HEK293 (cell line): ENCODE results near the gene TAS1R1.
A peak's percentile ranks its signal among the peaks of the same experiment; 100 is the strongest.

ENCODE experiments used
- BCL11A ChIP-seq: fragments of 450-650 bp; formaldehyde crosslinking; IDR thresholded peaks from 2 replicates; pipeline ENCODE4 v1.5.1; 2016; ENCODE audit warnings: low read depth, missing biosample characterization, missing genetic modification characterization
- BCL6B ChIP-seq: fragments of 450-650 bp; formaldehyde crosslinking; IDR thresholded peaks from 2 replicates; pipeline ENCODE4 v1.5.1; 2017; ENCODE audit warnings: missing biosample characterization, missing genetic modification characterization
- GFI1B ChIP-seq: fragments of 450-650 bp; formaldehyde crosslinking; IDR thresholded peaks from 2 replicates; pipeline ENCODE4 v1.5.1; 2016; ENCODE audit warnings: missing biosample characterization, missing genetic modification characterization
- KLF9 ChIP-seq: fragments of 450-650 bp; formaldehyde crosslinking; IDR thresholded peaks from 2 replicates; pipeline ENCODE4 v1.5.1; 2016; ENCODE audit warnings: missing biosample characterization, missing genetic modification characterization, low read depth
- MYNN ChIP-seq: fragments of 450-650 bp; formaldehyde crosslinking; IDR thresholded peaks from 2 replicates; pipeline ENCODE4 v1.5.1; 2016; ENCODE audit warnings: missing biosample characterization, missing genetic modification characterization, borderline replicate concordance
- TCF7L2 ChIP-seq: IDR thresholded peaks from 2 replicates; pipeline ENCODE4 v1.6.1; 2011; ENCODE audit warnings: low read depth, mild to moderate bottlenecking, inconsistent platforms, low read length, moderate library complexity, borderline replicate concordance
- ZBTB17 ChIP-seq: fragments of 450-650 bp; formaldehyde crosslinking; IDR thresholded peaks from 2 replicates; pipeline ENCODE4 v1.5.1; 2016; ENCODE audit warnings: missing biosample characterization, missing genetic modification characterization
- ZBTB20 ChIP-seq: fragments of 450-650 bp; formaldehyde crosslinking; IDR thresholded peaks from 2 replicates; pipeline ENCODE4 v1.5.1; 2016; ENCODE audit warnings: missing biosample characterization, missing genetic modification characterization
- ZBTB21 ChIP-seq: fragments of 450-650 bp; formaldehyde crosslinking; IDR thresholded peaks from 2 replicates; pipeline ENCODE4 v1.5.1; 2017; ENCODE audit warnings: missing biosample characterization, missing genetic modification characterization
- ZBTB8A ChIP-seq: fragments of 450-650 bp; formaldehyde crosslinking; IDR thresholded peaks from 2 replicates; pipeline ENCODE4 v1.5.1; 2016; ENCODE audit warnings: missing biosample characterization, missing genetic modification characterization
- ZNF112 ChIP-seq: fragments of 450-650 bp; formaldehyde crosslinking; IDR thresholded peaks from 2 replicates; pipeline ENCODE4 v1.5.0; 2017; ENCODE audit warnings: missing biosample characterization, missing genetic modification characterization
- ZNF184 ChIP-seq: fragments of 450-650 bp; IDR thresholded peaks from 2 replicates; pipeline ENCODE4 v1.5.1; 2018; ENCODE audit warnings: missing biosample characterization, mild to moderate bottlenecking, missing genetic modification characterization
- ZNF24 ChIP-seq: fragments of 450-650 bp; formaldehyde crosslinking; IDR thresholded peaks from 2 replicates; pipeline ENCODE4 v1.5.1; 2016; ENCODE audit warnings: missing biosample characterization, missing genetic modification characterization
- ZNF350 ChIP-seq: fragments of 450-650 bp; formaldehyde crosslinking; IDR thresholded peaks from 2 replicates; pipeline ENCODE4 v1.5.0; 2017; ENCODE audit warnings: missing biosample characterization, mild to moderate bottlenecking, missing genetic modification characterization
- ZNF426 ChIP-seq: fragments of 450-650 bp; formaldehyde crosslinking; IDR thresholded peaks from 2 replicates; pipeline ENCODE4 v1.5.1; 2017; ENCODE audit warnings: missing biosample characterization, missing genetic modification characterization, mild to moderate bottlenecking, inconsistent platforms, moderate library complexity
- ZNF449 ChIP-seq: fragments of 450-650 bp; formaldehyde crosslinking; IDR thresholded peaks from 2 replicates; pipeline ENCODE4 v1.5.1; 2017; ENCODE audit warnings: missing biosample characterization, mild to moderate bottlenecking, missing genetic modification characterization, moderate library complexity
- ZNF529 ChIP-seq: fragments of 450-650 bp; formaldehyde crosslinking; IDR thresholded peaks from 2 replicates; pipeline ENCODE4 v1.5.1; 2017; ENCODE audit warnings: missing genetic modification characterization, missing biosample characterization; ENCODE audit not compliant: insufficient replicate concordance
- ZNF530 ChIP-seq: fragments of 450-650 bp; formaldehyde crosslinking; IDR thresholded peaks from 2 replicates; pipeline ENCODE4 v1.5.1; 2016; ENCODE audit warnings: low read depth, missing biosample characterization, missing genetic modification characterization
- ZNF549 ChIP-seq: fragments of 450-650 bp; IDR thresholded peaks from 2 replicates; pipeline ENCODE4 v1.5.1; 2018; ENCODE audit warnings: missing biosample characterization, missing genetic modification characterization, mild to moderate bottlenecking, inconsistent platforms, moderate library complexity
- ZNF571 ChIP-seq: fragments of 450-650 bp; formaldehyde crosslinking; IDR thresholded peaks from 2 replicates; pipeline ENCODE4 v1.5.0; 2017; ENCODE audit warnings: missing biosample characterization, missing genetic modification characterization
- ZNF621 ChIP-seq: fragments of 450-650 bp; formaldehyde crosslinking; IDR thresholded peaks from 2 replicates; pipeline ENCODE4 v1.5.1; 2017; ENCODE audit warnings: missing biosample characterization, missing genetic modification characterization
- ZNF629 ChIP-seq: fragments of 450-650 bp; formaldehyde crosslinking; IDR thresholded peaks from 2 replicates; pipeline ENCODE4 v1.5.1; 2017; ENCODE audit warnings: missing biosample characterization, missing genetic modification characterization
- ZNF645 ChIP-seq: fragments of 450-650 bp; formaldehyde crosslinking; IDR thresholded peaks from 2 replicates; pipeline ENCODE4; 2016; ENCODE audit warnings: missing biosample characterization, missing genetic modification characterization
- ZNF768 ChIP-seq: fragments of 450-650 bp; formaldehyde crosslinking; IDR thresholded peaks from 2 replicates; pipeline ENCODE4 v1.5.1; 2018; ENCODE audit warnings: missing biosample characterization, mild to moderate bottlenecking, missing genetic modification characterization
- ZSCAN16 ChIP-seq: fragments of 450-650 bp; formaldehyde crosslinking; IDR thresholded peaks from 2 replicates; pipeline ENCODE4 v1.5.1; 2016; ENCODE audit warnings: missing biosample characterization, missing genetic modification characterization
- ZSCAN30 ChIP-seq: fragments of 450-650 bp; IDR thresholded peaks from 2 replicates; pipeline ENCODE4 v1.5.1; 2018; ENCODE audit warnings: missing biosample characterization, mild to moderate bottlenecking, missing genetic modification characterization, moderate library complexity
- TF ChIP-seq, protein P1 (sequence below): fragments of 450-650 bp; formaldehyde crosslinking; IDR thresholded peaks from 2 replicates; pipeline ENCODE4 v1.5.1; 2017; ENCODE audit warnings: missing biosample characterization, missing genetic modification characterization
- TF ChIP-seq, protein P2 (sequence below): fragments of 450-650 bp; formaldehyde crosslinking; IDR thresholded peaks from 2 replicates; pipeline ENCODE4 v1.5.1; 2017; ENCODE audit warnings: missing biosample characterization, missing genetic modification characterization
- TF ChIP-seq, protein P3 (sequence below): fragments of 450-650 bp; formaldehyde crosslinking; IDR thresholded peaks from 2 replicates; pipeline ENCODE4 v1.5.1; 2017; ENCODE audit warnings: missing biosample characterization, missing genetic modification characterization
- TF ChIP-seq, protein P4 (sequence below): fragments of 450-650 bp; formaldehyde crosslinking; IDR thresholded peaks from 2 replicates; pipeline ENCODE4 v1.5.1; 2016; ENCODE audit warnings: missing biosample characterization, missing genetic modification characterization

TAS1R1 gene

DNA sequence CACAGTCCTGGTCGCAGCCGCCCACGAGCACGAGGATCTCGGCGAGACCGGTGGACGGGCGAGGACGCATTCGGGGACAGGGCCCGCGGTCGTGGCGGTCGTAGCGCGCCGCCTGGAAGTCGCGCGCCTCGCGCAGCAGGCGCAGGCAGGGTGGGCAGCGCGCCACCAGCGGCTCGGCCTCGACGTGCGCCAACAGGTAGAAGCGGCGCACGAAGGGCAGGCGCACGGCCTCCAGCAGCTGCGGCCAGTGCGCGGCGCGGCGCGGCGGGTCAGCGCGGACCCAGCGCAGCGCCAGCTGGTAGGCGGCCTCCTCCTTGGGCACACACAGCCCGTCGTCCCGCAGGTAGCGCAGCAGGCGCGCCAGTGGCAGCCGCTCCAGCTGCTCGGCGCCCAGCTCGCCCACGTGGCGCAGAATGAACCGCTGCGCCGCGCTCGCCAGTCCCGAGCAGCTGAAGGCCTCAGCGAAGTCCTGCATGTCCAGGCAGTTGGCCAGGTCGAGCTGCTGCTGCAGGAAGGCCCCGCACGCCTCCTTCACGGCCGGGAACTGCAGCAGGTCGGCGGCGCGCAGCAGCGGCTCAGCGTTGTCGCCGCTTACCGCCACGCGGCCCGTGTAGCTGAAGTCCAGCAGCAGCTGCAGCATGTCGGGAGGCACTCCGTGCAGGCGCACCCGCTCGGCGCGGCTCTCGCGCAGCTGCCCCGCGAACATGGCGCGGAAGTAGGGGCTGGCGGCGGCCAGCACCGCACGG, 47.0 kb downstream of the TAS1R1 start (continued):
- TF ChIP-seq BCL11A (tag by site-specific recombination), result no peak
- no peak for TF ChIP-seq ZNF529 (tag by site-specific recombination)
- TF ChIP-seq ZBTB20 (tag by site-specific recombination), result peak; percentile 17
- TF ChIP-seq ZBTB17 (tag by site-specific recombination), result 0 out of 2 replicates have a peak, but pooled peaks have one; percentile 43
- TF ChIP-seq ZNF112 (tag by site-specific recombination), result no peak
- TF ChIP-seq BCL6B (tag by site-specific recombination), result no peak
- TF ChIP-seq ZNF549 (tag by site-specific recombination), result no peak
- TF ChIP-seq, protein P1, sequence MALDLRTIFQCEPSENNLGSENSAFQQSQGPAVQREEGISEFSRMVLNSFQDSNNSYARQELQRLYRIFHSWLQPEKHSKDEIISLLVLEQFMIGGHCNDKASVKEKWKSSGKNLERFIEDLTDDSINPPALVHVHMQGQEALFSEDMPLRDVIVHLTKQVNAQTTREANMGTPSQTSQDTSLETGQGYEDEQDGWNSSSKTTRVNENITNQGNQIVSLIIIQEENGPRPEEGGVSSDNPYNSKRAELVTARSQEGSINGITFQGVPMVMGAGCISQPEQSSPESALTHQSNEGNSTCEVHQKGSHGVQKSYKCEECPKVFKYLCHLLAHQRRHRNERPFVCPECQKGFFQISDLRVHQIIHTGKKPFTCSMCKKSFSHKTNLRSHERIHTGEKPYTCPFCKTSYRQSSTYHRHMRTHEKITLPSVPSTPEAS (tag by site-specific recombination), result no peak
- TF ChIP-seq ZBTB8A (tag by site-specific recombination), result peak; percentile 40; the same call in 1 of the 2 replicates
- TF ChIP-seq ZNF621 (tag by site-specific recombination), result no peak
- no peak for TF ChIP-seq ZBTB21 (tag by site-specific recombination)
- TF ChIP-seq GFI1B (tag by site-specific recombination), result no peak
- TF ChIP-seq ZNF645 (tag by site-specific recombination), result 0 out of 2 replicates have a peak, but pooled peaks have one; percentile 65
- TF ChIP-seq ZNF530 (tag by site-specific recombination), result no peak
- no peak for TF ChIP-seq MYNN (tag by site-specific recombination)
- no peak for TF ChIP-seq ZNF426 (tag by site-specific recombination)
- no peak for TF ChIP-seq ZNF571 (tag by site-specific recombination)
- TF ChIP-seq KLF9 (tag by site-specific recombination), result no peak; the same call in 1 of the 2 replicates
- no peak for TF ChIP-seq ZNF184
- TF ChIP-seq ZNF350 (tag by site-specific recombination), result no peak
- TF ChIP-seq ZSCAN30, result no peak
- TF ChIP-seq, protein P2, sequence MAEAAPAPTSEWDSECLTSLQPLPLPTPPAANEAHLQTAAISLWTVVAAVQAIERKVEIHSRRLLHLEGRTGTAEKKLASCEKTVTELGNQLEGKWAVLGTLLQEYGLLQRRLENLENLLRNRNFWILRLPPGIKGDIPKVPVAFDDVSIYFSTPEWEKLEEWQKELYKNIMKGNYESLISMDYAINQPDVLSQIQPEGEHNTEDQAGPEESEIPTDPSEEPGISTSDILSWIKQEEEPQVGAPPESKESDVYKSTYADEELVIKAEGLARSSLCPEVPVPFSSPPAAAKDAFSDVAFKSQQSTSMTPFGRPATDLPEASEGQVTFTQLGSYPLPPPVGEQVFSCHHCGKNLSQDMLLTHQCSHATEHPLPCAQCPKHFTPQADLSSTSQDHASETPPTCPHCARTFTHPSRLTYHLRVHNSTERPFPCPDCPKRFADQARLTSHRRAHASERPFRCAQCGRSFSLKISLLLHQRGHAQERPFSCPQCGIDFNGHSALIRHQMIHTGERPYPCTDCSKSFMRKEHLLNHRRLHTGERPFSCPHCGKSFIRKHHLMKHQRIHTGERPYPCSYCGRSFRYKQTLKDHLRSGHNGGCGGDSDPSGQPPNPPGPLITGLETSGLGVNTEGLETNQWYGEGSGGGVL, result no peak
- TF ChIP-seq, protein P3, sequence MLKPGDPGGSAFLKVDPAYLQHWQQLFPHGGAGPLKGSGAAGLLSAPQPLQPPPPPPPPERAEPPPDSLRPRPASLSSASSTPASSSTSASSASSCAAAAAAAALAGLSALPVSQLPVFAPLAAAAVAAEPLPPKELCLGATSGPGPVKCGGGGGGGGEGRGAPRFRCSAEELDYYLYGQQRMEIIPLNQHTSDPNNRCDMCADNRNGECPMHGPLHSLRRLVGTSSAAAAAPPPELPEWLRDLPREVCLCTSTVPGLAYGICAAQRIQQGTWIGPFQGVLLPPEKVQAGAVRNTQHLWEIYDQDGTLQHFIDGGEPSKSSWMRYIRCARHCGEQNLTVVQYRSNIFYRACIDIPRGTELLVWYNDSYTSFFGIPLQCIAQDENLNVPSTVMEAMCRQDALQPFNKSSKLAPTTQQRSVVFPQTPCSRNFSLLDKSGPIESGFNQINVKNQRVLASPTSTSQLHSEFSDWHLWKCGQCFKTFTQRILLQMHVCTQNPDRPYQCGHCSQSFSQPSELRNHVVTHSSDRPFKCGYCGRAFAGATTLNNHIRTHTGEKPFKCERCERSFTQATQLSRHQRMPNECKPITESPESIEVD (tag by site-specific recombination), result no peak
- no peak for TF ChIP-seq ZNF629 (tag by site-specific recombination)
- no peak for TF ChIP-seq ZNF24
- TF ChIP-seq ZNF768 (tag by site-specific recombination), result no peak
- TF ChIP-seq ZNF449, result no peak
- TF ChIP-seq ZSCAN16 (tag by site-specific recombination), result no peak
- TF ChIP-seq TCF7L2, result no peak
- TF ChIP-seq, protein P4, sequence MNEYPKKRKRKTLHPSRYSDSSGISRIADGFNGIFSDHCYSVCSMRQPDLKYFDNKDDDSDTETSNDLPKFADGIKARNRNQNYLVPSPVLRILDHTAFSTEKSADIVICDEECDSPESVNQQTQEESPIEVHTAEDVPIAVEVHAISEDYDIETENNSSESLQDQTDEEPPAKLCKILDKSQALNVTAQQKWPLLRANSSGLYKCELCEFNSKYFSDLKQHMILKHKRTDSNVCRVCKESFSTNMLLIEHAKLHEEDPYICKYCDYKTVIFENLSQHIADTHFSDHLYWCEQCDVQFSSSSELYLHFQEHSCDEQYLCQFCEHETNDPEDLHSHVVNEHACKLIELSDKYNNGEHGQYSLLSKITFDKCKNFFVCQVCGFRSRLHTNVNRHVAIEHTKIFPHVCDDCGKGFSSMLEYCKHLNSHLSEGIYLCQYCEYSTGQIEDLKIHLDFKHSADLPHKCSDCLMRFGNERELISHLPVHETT (tag by site-specific recombination), result no peak
